DMS79 (cell line): Measurements from ENCODE around the gene GNB1.
"Not testable (repeated sequence)": the region's sequence is repeated elsewhere in the genome, so short reads cannot be mapped to it uniquely, and the experiment has no call there.

Source experiments
- DNase-seq: peaks from one replicate; lab custom pipeline; 2025; lab: John Stamatoyannopoulos, UW

The GNB1 gene

DNA sequence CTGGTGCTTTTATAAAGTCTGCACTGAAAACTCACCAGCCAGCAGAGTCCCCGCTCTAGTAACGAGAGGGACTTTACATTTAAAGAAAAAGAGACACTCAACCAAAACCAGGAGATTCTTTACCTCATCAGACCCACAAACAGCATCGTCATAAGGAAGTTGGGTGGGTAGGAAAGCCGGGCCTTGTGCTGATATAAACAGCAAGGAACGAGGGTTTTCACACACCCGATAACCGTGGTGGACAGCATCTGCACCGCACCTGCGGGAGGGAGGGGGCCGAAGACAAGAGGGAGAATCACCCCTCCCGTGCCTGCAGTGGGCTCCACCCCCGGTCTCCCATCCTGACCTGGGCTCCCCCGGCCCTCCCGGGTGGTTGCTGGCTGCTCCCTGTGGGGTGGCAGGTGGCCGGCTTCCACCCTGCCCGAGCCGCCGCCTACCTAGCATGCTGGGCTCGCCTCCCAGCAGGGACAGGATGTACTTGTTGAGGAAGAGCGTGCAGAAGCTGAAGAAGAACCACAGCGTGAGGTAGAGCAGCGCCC, 152.0 kb downstream of the GNB1 start:
- not testable (repeated sequence) for DNase-seq

DNA sequence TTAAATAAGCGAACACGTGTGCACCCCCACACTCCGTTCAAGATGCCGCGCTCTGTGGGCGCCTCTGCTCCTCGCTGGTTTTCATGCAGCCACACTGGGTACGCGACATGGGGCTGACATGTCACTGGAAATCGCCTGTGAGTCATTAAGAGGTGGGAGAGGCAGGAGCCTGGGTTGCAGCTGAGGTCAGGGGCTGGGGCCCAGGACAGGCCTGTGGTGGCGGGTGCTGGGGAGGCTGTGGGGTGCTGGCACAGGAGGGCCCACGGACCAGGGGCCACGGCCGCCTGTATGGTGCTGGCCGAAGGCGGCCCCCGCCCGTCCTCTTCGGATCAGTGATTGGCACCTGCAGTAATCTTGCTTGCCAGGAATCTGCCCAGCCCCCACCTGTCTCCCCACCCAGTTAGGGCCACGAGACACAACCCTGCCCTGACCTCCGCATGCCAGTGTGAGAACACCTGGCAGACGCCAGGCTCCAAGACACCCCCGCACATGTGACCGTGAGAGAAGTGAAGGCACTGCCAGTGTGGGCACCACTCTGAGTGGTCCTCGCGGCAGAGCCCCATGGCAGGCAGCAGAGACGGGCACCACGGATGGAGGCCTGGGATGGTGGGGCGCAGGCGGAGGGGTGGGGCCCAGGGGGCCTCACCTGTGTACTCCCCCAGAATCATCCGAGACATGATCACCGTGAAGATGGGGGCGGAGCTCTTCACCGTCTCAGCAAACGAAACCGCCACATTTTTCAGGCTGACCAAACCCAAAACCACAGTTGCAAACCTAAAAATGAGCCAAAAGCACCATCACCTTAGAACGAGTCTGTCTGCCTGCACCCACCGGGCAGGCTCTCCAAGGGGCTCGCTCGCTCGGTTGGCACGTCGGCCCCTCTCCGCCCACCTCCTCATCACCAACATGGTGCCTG, 153.0 kb downstream of the GNB1 start:
- not testable (repeated sequence) for DNase-seq
